ENCODE data around the gene CXCL6.

CXCL6 gene

DNA sequence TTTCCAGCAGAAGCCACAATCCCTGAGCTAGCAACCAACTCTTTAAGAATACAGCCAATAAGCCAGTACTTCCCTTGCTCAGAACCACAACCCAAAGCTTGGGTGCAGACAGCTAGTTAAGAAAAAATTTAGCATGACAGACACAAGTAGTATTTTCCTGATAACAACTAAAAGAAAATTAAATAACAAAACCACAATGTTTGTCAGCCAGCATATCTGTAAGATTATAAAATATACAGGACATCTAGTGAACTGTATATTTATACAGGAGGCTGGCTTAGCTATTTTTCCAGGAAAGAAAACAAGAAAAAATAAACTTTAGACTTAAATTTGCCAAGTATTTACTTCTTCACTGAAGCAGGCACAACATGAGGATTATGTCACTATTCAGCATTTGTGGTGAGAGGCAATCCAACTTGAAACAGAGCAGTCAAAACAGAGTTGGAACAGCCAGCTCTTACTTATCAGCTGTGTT lies 23.2 kb downstream of the CXCL6 start:
- DNase-seq: no peak
- H3K9me3 Mint-ChIP-seq: no peaks in the 10 kb centered on the region
- H3K27me3 Mint-ChIP-seq (ENCODE audit: low read depth, poor library complexity): peaks cover 15% of the 10 kb centered on the region
- H3K4me1 Mint-ChIP-seq: no peaks in the 10 kb centered on the region
- TF ChIP-seq, protein P1, sequence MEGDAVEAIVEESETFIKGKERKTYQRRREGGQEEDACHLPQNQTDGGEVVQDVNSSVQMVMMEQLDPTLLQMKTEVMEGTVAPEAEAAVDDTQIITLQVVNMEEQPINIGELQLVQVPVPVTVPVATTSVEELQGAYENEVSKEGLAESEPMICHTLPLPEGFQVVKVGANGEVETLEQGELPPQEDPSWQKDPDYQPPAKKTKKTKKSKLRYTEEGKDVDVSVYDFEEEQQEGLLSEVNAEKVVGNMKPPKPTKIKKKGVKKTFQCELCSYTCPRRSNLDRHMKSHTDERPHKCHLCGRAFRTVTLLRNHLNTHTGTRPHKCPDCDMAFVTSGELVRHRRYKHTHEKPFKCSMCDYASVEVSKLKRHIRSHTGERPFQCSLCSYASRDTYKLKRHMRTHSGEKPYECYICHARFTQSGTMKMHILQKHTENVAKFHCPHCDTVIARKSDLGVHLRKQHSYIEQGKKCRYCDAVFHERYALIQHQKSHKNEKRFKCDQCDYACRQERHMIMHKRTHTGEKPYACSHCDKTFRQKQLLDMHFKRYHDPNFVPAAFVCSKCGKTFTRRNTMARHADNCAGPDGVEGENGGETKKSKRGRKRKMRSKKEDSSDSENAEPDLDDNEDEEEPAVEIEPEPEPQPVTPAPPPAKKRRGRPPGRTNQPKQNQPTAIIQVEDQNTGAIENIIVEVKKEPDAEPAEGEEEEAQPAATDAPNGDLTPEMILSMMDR (IDR thresholded peaks at IDR 0.05): no peak
- H3K36me3 Mint-ChIP-seq (ENCODE audit: low read depth): no peaks in the 10 kb centered on the region
- no peak overlapping the region for H3K27ac Mint-ChIP-seq
- H3K4me3 Mint-ChIP-seq: no peak overlapping the region

DNA sequence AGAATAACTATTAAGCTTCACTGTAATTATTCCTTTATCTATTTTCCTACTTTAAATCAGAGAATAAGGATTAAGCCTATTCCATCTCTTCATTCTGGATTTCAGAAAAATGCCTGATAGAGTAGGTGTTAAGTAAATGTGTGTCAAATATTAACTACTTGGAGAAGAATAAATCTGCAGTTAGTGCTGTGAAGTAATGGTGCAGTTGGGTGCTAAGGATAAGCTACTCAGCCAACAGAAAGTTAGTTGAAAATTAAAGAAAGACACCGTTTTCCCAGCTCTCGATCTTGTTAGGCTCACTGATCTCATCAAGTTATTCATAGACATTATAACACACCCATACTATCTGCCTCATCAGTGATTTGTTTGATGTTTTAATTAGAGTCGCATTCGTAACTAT lies 23.7 kb downstream of the CXCL6 start:
- DNase-seq: no peak
- Mint-ChIP-seq H3K4me3 (no peak overlapping the region), H3K36me3 (ENCODE audit: low read depth) (no peaks in the 10 kb centered on the region), H3K27me3 (ENCODE audit: low read depth, poor library complexity) (peaks cover 13% of the 10 kb centered on the region), H3K27ac (no peak overlapping the region), H3K9me3 (no peaks in the 10 kb centered on the region), H3K4me1 (no peaks in the 10 kb centered on the region)
- TF ChIP-seq, protein P1 (IDR thresholded peaks at IDR 0.05): no peak

DNA sequence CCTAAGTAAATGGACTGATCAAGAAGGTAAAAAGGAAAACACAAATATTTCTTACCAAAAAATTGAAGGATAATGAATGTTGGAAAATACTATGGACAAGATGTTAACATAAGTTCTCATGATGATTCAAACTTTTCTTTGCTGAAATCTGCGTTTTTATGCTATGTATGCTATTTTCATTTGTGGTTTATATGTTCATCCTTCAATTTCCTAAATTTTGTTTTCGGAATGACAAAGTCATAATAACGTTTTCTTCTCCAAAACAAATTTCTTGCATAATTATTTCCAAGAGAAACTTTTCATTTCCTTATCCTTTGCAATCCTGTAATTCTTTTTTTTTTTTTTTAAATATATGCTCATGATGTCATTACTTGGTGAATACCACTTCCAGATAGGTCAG lies 24.4 kb downstream of the CXCL6 start:
- H3K36me3 Mint-ChIP-seq (ENCODE audit: low read depth): no peaks in the 10 kb centered on the region
- TF ChIP-seq, protein P1 (IDR thresholded peaks at IDR 0.05): no peak
- no peaks in the 10 kb centered on the region for H3K9me3 Mint-ChIP-seq
- no peaks in the 10 kb centered on the region for H3K4me1 Mint-ChIP-seq
- H3K4me3 Mint-ChIP-seq: no peak overlapping the region
- peaks cover 18% of the 10 kb centered on the region for H3K27me3 Mint-ChIP-seq (ENCODE audit: low read depth, poor library complexity)
- H3K27ac Mint-ChIP-seq: no peak overlapping the region
- DNase-seq: no peak

DNA sequence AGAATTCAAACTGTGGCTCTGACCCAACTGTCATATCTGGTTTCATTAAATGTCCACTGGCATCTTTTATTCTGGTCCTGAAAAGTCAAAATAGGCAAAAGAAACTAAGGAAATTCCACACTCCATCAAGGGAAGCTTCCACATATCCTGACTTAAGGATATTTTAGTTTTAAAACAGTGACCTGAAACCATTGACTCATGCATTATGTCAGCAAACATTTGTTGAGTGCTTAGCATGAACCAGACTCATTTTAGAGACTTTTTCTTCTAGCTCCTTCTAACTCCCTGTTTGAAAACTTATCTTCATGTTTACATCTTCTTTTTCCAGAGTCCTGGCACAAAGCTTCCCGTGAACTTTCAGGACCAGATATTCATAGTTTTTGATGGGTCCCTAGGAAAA lies 25.8 kb downstream of the CXCL6 start:
- no peaks in the 10 kb centered on the region for H3K36me3 Mint-ChIP-seq (ENCODE audit: low read depth)
- no peak overlapping the region for H3K27ac Mint-ChIP-seq
- H3K4me3 Mint-ChIP-seq: no peak overlapping the region
- no peak for DNase-seq
- H3K4me1 Mint-ChIP-seq: no peaks in the 10 kb centered on the region
- peaks cover 29% of the 10 kb centered on the region for H3K27me3 Mint-ChIP-seq (ENCODE audit: low read depth, poor library complexity)
- TF ChIP-seq, protein P1 (IDR thresholded peaks at IDR 0.05): no peak
- no peaks in the 10 kb centered on the region for H3K9me3 Mint-ChIP-seq

DNA sequence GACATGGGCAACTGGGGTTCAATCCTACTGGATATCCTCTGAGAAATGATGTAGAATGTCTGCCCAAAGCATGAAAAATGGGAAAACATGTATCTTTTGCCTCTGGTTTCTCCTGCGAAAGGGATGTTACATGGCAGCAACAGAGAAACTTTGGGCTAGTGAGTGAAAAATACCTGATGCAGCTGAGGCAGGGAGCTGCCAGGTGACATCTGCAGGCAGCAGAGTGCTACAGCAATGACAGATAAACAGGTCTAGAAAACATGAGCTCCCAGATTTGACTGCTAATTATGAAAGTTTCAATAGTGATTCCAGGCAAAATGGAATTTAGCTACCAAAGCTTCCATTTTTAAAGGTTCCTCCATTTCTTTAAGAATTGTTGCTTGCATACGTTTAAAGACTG lies 27.9 kb downstream of the CXCL6 start:
- DNase-seq: no peak
- Mint-ChIP-seq H3K4me3 (no peak overlapping the region), H3K36me3 (ENCODE audit: low read depth) (no peaks in the 10 kb centered on the region), H3K4me1 (peaks cover 9% of the 10 kb centered on the region), H3K9me3 (no peaks in the 10 kb centered on the region), H3K27me3 (ENCODE audit: low read depth, poor library complexity) (peaks cover 44% of the 10 kb centered on the region), H3K27ac (no peak overlapping the region)
- TF ChIP-seq, protein P1 (IDR thresholded peaks at IDR 0.05): peak; percentile 45

DNA sequence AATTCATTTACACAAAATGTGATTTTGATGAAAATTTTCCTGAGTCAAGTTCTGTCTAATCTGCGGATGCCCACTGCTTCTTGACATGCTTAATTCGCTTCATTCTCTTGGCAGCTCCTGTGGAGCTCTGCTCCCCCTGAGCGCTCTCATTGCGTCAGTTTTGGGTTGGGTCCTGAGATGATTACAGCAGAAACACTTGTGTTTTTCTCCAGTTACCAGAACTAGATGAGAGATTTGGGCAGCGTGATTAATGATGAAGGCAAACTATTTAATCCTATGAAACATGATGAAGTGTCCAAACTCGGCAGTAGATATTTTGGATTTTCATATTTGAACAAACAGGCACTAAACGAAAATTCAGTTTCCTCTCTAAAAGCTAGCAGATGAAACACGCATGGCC lies 28.5 kb downstream of the CXCL6 start:
- peaks cover 9% of the 10 kb centered on the region for H3K4me1 Mint-ChIP-seq
- H3K27ac Mint-ChIP-seq: no peak overlapping the region
- H3K4me3 Mint-ChIP-seq: no peak overlapping the region
- peaks cover 50% of the 10 kb centered on the region for H3K27me3 Mint-ChIP-seq (ENCODE audit: low read depth, poor library complexity)
- DNase-seq: no peak
- no peaks in the 10 kb centered on the region for H3K36me3 Mint-ChIP-seq (ENCODE audit: low read depth)
- TF ChIP-seq, protein P1 (IDR thresholded peaks at IDR 0.05): no peak
- no peaks in the 10 kb centered on the region for H3K9me3 Mint-ChIP-seq
